ENCODE results near the gene KDM4C.
"Not testable (repeated sequence)": the region's sequence is repeated elsewhere in the genome, so short reads cannot be mapped to it uniquely, and the experiment has no call there.

Gene KDM4C

DNA sequence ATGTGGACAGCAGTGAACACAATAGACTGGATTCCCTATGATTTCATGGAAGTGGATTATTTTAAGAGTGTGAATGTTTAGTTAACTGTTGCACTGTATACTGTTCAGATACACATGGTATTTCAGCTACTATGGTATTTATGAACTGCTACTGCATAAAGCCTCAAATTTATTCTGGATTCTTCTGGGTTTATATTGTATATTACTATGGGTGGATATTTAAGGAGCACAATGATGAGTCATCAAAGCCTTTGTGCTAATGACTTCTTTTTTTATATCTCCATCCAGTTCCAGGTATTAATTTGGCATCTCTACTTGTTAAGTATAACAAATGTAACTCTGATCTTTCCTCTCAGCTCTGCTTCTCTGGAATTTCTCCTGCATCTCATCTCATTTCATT is 6.8 kb downstream of the KDM4C start:
- no peak for DNase-seq

- DNase-seq: no peak
Measured at GRCh38 chr9:6764950-6765349, 7.2 kb downstream of the KDM4C start.

GRCh38 chr9:6765396-6765795 is 7.6 kb downstream of the KDM4C start:
- no peak for DNase-seq

GRCh38 chr9:6766606-6767005 is 8.8 kb downstream of the KDM4C start:
- DNase-seq: no peak

- not testable (repeated sequence) for DNase-seq
Measured at GRCh38 chr9:6768587-6768986, 10.8 kb downstream of the KDM4C start.

- DNase-seq: no peak
Measured at GRCh38 chr9:6771722-6772121, 13.9 kb downstream of the KDM4C start.

GRCh38 chr9:6777213-6777902 is 19.6 kb downstream of the KDM4C start:
- no peak for DNase-seq

- no peak for DNase-seq
Measured at GRCh38 chr9:6779417-6780241, 21.9 kb downstream of the KDM4C start.

DNA sequence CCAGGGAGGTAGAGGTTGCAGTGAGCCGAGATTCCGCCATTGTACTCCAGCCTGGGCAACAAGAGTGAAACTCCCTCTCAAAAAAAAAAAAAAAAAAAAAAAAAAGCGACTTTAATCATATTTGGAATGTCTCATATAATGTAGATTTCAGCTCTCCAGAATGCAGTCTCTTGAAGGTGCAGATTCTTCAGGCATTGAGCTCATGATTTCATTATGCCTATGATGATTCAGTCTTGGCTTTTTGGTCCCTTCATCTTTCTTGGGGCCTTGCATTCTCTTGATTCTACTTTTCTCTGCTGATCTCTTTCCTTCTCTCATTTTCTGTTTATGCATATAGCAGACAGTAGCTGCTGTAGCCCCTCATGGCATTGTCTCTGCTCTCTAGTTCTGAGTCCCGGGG is 22.9 kb downstream of the KDM4C start:
- no peak for DNase-seq

GRCh38 chr9:6781476-6781875 is 23.7 kb downstream of the KDM4C start:
- DNase-seq: peak; percentile 11

DNA sequence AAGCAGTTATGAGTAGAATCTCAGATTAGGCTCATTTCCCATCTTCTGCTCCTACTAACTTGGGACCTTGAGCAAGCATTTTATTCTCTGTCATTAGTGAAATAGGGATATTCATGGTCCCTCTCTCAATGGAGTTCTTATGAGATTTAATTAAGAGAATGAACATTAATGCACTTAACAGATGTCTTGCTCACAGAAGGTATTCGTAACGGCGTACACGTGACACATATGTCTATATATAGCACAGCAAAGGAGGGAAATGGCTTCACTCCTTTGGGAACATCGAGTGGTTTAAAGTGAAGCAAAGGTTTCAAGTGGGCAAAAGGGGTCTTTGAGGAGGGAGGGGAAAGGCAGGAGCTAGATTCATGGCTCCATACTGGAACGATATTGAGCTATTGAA is 24.6 kb downstream of the KDM4C start:
- DNase-seq: no peak

DNA sequence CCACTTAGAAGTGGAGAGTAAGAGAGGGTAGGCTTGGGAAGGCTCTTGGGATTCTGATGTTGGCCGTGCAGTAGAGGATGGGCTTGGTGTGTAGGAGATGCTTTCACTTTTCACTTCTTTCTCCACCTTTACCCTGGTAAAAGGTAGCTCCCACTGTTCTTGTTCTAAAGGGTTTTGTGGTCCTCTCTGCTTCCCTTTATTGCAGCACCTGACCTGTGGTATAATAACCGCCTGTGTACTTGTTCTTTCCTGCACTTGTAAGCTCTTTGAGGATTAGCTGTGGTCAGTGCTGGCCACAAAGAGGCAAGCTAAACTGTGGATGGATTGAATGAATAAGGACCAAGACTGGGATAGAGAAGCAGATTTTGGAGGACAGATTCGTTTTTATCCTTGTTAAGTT is 25.2 kb downstream of the KDM4C start:
- no peak for DNase-seq

DNA sequence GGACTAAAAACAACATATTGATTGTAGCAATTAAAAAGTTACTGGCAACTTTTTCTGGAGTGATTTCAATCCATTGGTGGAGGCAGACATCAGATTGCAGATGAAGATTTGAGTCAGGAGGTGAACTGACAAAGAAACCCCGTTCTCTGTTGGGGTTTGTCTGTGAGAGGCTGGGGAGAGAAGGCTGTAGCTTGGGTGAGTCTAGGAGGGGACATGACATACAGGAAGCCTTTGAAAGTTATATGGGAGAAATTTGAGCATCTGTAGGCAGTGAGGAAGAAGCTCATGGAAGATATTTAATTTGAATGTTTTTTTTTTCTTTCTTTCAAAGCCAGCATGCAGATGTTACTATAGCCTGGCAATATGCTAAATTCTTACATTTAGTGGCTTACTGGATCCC is 26.0 kb downstream of the KDM4C start:
- DNase-seq: no peak

GRCh38 chr9:6785682-6786081 is 27.9 kb downstream of the KDM4C start:
- DNase-seq: no peak

GRCh38 chr9:6787793-6788161 is 30.0 kb downstream of the KDM4C start:
- no peak for DNase-seq

GRCh38 chr9:6788162-6789016 is 30.6 kb downstream of the KDM4C start:
- no peak for DNase-seq

- DNase-seq: not testable (repeated sequence)
Measured at GRCh38 chr9:6789017-6789338, 31.2 kb downstream of the KDM4C start.

DNA sequence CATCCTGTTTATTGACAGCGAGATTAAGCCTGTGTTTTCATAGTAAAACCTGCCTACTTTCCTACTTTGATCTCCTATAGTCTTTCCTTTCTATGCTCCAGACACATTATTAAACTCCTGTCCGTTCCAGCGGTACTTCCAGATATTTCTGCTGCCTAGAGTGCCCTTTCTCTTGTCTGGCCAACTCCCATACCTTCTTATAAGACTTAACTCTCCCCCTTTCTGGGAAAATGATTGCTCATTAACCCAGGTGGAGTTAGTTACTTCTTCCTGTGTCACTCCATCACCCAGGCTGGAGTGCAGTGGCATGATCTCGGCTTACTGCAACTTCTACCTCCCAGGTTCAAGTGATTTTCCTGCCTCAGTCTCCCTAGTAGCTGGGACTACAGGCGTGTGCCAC is 33.1 kb downstream of the KDM4C start:
- DNase-seq: no peak

DNA sequence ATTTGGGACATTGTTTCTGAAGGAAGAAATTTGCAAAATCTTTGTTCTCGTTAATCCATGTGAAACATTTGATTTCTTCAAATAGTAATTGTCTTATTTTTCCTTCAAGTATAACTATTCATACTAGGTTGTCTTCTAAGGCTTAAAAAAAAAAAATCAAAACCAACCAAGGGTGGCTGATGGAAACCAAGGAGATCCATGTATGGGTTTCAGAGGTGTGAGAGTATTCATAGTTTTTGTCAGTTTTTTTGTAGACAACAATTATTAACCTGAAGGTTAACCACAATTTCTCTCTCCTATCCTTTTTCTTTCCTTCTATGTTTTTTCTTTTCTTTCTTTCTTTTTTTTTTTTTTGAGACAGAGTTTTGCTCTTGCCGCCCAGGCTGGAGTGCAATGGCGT is 35.4 kb downstream of the KDM4C start:
- DNase-seq: no peak

GRCh38 chr9:6794936-6795335 is 37.2 kb downstream of the KDM4C start:
- DNase-seq: no peak

DNA sequence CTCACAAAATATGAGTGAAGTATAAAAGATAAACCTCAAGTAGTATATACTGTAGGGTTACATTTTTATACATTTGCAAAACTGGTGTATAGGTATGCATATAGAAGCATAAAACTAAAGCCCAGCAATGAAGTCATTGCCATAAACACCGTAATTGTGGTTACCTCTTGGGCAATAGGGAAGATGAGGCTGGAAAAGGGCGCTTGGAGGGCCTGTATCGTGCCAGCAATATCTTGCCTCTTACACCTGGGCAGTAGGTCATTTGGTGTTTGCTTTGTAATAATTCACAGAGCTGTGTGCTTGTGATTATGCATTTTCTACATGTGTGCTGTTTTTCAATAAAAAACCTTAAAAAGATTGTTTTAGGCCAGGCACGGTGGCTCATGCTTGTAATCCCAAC is 45.2 kb downstream of the KDM4C start:
- DNase-seq: no peak

GRCh38 chr9:6805532-6805931 is 47.8 kb downstream of the KDM4C start:
- DNase-seq: no peak

DNA sequence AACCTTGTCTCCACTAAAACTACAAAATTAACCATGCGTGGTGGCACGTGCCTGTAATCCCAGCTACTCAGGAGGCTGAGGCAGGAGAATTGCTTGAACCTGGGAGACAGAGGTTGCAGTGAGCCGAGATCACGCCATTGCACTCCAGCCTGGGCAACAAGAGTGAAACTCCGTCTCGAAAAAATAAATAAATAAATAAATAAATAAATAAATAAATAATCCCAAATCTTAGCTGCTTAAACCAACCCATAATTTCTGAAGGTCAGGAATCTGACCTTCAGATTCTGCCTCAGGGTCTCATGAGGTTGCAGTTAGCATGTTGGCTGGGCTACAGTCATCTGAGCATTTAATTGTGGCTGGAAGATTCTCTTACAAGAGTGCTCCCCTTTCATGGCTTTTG is 48.5 kb downstream of the KDM4C start:
- DNase-seq: not testable (repeated sequence)

GRCh38 chr9:6807669-6808068 is 49.9 kb downstream of the KDM4C start:
- DNase-seq: not testable (repeated sequence)
